K562 (cell line): ENCODE results near the gene CLIC3. TPM values are rescaled to one million over a fixed set of nuclear protein-coding genes. Genes with fewer than 3 reads are reported as not detected.

Experiments used
- ARID4B ChIP-seq: sonication (generic); formaldehyde crosslinking; IDR thresholded peaks from 2 replicates; pipeline ENCODE4 v1.8.0; 2022; ENCODE audit warnings: mild to moderate bottlenecking, missing genetic modification reagents
- BHLHE40 ChIP-seq: IDR thresholded peaks from 2 replicates; pipeline ENCODE4 v1.6.1; 2011; ENCODE audit warnings: low read length, improper control_type of control experiment
- CXXC5 ChIP-seq: fragments of 250-450 bp; sonication (Bioruptor Pico); IDR thresholded peaks from 2 replicates; pipeline ENCODE4 v1.8.0; 2022; ENCODE audit warnings: inconsistent platforms, mild to moderate bottlenecking, moderate library complexity
- DACH1 ChIP-seq: fragments of 450-650 bp; IDR thresholded peaks from 2 replicates; pipeline ENCODE4 v1.6.1; 2018; ENCODE audit not compliant: partially characterized antibody
- L3MBTL2 ChIP-seq: fragments of 450-650 bp; IDR thresholded peaks from 2 replicates; pipeline ENCODE4 v1.6.1; 2016; ENCODE audit warnings: mild to moderate bottlenecking, moderate library complexity
- MAFF ChIP-seq: IDR thresholded peaks from 2 replicates; pipeline ENCODE4 v1.6.1; 2012; ENCODE audit warnings: low read length, improper control_type of control experiment
- RB1 ChIP-seq: fragments of 450-650 bp; IDR thresholded peaks from 2 replicates; pipeline ENCODE4 v1.6.1; 2017; ENCODE audit warnings: low read depth, mild to moderate bottlenecking
- TEAD4 ChIP-seq, 2 experiments: sonication (generic) in 1 of 2; formaldehyde crosslinking in 1 of 2; IDR thresholded peaks; 2 replicates each; pipeline versions ENCODE4 v1.6.1 to v1.8.0; 2012 to 2022; ENCODE audit warnings: borderline replicate concordance in 1 of 2, inconsistent platforms in 1 of 2, low read length in 1 of 2, mild to moderate bottlenecking in 1 of 2, missing genetic modification reagents in 1 of 2
- TFAP4 ChIP-seq: sonication (generic); formaldehyde crosslinking; IDR thresholded peaks from 2 replicates; pipeline ENCODE4 v1.8.0; 2022; ENCODE audit warnings: missing genetic modification reagents, mild to moderate bottlenecking, moderate library complexity, borderline replicate concordance
- ZFX ChIP-seq: sonication (generic); formaldehyde crosslinking; IDR thresholded peaks from 2 replicates; pipeline ENCODE4 v1.8.0; 2022; ENCODE audit warnings: mild to moderate bottlenecking, missing genetic modification reagents, moderate library complexity
- polyA plus RNA-seq, 8 experiments: library from polyadenylated mRNA; depleted of rRNA in 4 of 8; stranded (reverse) in 5 of 8; unstranded in 3 of 8; fragments of >200 nt; fragmentation: Nextera tagmentation in 2 of 8; fragmentation: Illumina TruSeq in 1 of 8; extraction: Ambion mirVana in 2 of 8; extraction: Trizol in 1 of 8; gene quantifications; 2 replicates each; pipeline versions ENCODE4 v1.2.1 to v1.2.3, GENCODE V29; 2011 to 2014; ENCODE audit warnings: inconsistent platforms in 1 of 8, missing spikeins in 1 of 8
- total RNA-seq, 7 experiments: library from RNA; depleted of rRNA in 6 of 7; stranded (reverse); fragments of >200 nt in 6 of 7; fragmentation: Illumina TruSeq in 2 of 7; extraction: Trizol in 2 of 7; gene quantifications; 2 replicates each; pipeline versions ENCODE4 v1.2.1 to v1.2.3, GENCODE V29; 2011 to 2021; ENCODE audit warnings: low replicate concordance in 1 of 7
- TF ChIP-seq, protein P1 (sequence below): IDR thresholded peaks from 2 replicates; pipeline ENCODE4 v1.6.1; 2011; ENCODE audit warnings: borderline replicate concordance, low read depth, mild to moderate bottlenecking, moderate library complexity, low read length; ENCODE audit not compliant: insufficient read depth, poor library complexity, severe bottlenecking

The CLIC3 gene
- total and polyA plus RNA-seq, 9 of the 15 experiments (the other 6 are each of a cell fraction or from before 2014, with no cell fraction given): 0.27 to 0.29 TPM; not detected in 7

GRCh38 chr9:137028263-137029057 lies 32.1 kb upstream of the CLIC3 start (continued):
- peak; percentile 48; the same call in 1 of the 2 replicates for TF ChIP-seq ARID4B (CRISPR knock-in tag)
- peak; percentile 53; the same call in 1 of the 2 replicates for TF ChIP-seq CXXC5 (CRISPR knock-in tag)
- no peak for TF ChIP-seq MAFF
- no peak for TF ChIP-seq TEAD4 (IDR thresholded peaks at IDR 0.05; ENCODE audit: low read length)
- peak; percentile 42; the same call in 1 of the 2 replicates for TF ChIP-seq TEAD4 (CRISPR knock-in tag; IDR thresholded peaks at IDR 0.05; ENCODE audit: borderline replicate concordance)
- peak; percentile 14; the same call in 1 of the 2 replicates for TF ChIP-seq TFAP4
- TF ChIP-seq BHLHE40: peak; percentile 22
- TF ChIP-seq ZFX (CRISPR knock-in tag): peak; percentile 62
- TF ChIP-seq, protein P1, sequence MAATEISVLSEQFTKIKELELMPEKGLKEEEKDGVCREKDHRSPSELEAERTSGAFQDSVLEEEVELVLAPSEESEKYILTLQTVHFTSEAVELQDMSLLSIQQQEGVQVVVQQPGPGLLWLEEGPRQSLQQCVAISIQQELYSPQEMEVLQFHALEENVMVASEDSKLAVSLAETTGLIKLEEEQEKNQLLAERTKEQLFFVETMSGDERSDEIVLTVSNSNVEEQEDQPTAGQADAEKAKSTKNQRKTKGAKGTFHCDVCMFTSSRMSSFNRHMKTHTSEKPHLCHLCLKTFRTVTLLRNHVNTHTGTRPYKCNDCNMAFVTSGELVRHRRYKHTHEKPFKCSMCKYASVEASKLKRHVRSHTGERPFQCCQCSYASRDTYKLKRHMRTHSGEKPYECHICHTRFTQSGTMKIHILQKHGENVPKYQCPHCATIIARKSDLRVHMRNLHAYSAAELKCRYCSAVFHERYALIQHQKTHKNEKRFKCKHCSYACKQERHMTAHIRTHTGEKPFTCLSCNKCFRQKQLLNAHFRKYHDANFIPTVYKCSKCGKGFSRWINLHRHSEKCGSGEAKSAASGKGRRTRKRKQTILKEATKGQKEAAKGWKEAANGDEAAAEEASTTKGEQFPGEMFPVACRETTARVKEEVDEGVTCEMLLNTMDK: peak; percentile 88
- peak; percentile 80 for TF ChIP-seq L3MBTL2
- peak; percentile 79 for TF ChIP-seq RB1
- no peak for TF ChIP-seq DACH1
